Measurements from ENCODE around the gene PITPNC1.
"Not testable (repeated sequence)": the region's sequence is repeated elsewhere in the genome, so short reads cannot be mapped to it uniquely, and the experiment has no call there.

PITPNC1 gene

DNA sequence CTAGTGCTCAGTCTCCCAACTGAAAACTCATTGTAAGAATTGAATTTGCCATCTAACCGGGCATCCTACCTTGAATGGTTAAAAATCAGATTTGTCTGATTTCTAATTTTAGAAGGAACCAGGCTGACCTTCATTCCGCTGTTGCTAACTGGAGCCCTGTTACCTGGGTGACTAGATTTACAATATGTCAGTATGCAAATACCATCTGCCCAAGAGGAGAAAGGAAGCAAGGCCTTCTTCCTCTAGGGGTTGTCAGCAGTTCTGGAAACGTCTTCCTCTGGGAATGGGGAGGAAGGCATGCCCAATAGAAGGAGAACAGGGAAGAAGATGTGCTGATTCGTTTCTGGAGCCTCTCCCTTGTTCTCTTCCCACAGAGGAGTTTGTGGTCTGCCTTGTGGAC, 137.9 kb downstream of the PITPNC1 start:
- no peak for DNase-seq (ENCODE audit: low read depth)

DNA sequence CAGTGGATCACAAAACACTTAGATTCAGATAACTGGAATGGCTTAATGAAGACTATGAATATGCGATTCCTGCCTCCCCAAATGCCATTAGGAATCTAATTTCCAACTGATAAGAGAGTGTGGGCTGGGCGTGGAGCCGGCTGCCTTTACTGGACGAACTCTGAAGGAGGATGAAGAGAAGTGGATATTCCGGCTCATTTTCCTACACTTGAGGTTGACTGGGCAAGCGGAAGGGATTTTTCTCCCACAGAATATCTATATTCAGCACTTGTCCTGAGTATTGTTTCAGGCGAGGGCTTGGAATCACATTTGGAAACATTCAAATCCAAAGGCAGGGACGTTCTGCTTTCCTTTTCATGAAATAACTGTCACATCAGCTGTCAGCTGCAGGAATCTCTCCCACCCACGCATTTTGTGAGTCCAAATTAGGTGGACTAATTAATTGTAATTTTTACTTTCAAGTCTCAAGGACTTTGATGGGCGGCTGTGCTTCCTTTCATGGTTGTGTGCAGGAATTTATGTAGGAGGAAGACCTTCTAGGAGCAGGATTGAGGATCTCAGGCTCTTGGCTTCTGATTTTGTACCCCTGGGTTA, 138.5 kb downstream of the PITPNC1 start:
- no peak for DNase-seq (ENCODE audit: low read depth)

DNA sequence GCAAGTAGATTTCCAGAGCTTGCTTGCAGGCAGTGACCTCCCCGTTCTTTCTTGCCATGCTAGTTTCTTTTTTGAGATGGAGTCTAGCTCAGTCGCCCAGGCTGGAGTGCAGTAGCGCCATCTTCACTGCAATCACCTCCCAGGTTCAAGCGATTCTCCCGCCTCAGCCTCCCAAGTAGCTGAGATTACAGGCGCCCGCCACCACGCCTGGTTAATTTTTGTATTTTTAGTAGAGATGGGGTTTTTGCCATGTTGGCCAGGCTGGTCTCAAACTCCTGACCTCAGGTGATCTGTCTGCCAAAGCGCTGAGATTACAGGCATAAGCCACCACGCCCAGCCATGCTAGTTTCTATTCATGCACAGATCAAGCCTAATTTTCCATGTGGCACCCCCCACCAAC, 139.5 kb downstream of the PITPNC1 start:
- DNase-seq (ENCODE audit: low read depth) = not testable (repeated sequence)

GRCh38 chr17:67517325-67517724, 140.2 kb downstream of the PITPNC1 start:
- no peak for DNase-seq (ENCODE audit: low read depth)

DNA sequence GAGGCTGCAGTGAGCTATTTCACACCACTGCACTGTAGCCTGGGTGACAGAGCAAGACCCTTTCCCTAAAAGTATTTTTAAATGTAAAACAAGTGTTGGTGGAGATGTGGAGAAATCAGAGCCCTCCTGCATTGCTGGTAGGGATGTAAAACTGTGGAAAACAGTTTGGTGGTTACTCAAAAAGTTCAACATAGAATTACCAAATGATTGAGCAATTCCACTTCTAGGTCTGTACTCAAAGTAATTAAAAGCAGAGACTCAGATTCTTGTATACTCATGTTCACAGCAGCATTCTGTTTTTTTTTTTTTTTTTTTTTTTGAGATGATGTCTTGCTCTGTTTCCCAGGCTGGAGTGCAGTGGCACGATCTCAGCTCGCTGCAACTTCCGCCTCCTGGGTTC, 141.8 kb downstream of the PITPNC1 start:
- no peak for DNase-seq (ENCODE audit: low read depth)

GRCh38 chr17:67519801-67520251, 142.7 kb downstream of the PITPNC1 start:
- no peak for DNase-seq (ENCODE audit: low read depth)

DNA sequence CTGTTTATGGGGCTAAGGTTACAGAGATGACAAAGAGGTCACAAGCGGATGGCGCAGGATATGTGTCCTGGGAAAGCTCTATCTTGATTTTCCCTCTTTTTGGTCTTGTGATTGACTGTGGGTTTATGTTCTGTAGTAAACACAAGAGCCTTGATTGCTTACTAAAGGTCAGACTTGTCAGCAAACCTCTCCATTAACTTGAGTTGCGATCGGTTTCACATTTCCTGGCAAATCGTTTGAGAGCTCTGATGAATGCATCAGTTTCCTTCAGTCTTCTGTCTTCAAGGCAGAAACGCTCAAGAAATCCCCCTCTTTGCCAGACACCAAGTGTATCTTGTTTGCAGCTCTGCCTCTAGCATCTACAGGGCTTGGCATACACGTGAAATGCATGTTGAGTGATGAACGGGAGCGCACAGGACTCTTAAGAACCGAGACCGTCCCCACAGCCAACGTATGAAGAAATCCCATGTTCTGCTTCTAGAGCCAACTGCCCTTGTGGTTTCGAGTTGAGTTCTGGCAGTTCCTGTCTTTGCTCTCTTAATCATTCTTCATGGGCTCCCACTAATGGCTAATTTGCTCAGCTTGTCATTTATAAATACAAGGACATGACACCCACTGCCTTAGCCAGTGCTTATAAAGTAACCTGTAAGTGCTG, 143.3 kb downstream of the PITPNC1 start:
- no peak for DNase-seq (ENCODE audit: low read depth)

DNA sequence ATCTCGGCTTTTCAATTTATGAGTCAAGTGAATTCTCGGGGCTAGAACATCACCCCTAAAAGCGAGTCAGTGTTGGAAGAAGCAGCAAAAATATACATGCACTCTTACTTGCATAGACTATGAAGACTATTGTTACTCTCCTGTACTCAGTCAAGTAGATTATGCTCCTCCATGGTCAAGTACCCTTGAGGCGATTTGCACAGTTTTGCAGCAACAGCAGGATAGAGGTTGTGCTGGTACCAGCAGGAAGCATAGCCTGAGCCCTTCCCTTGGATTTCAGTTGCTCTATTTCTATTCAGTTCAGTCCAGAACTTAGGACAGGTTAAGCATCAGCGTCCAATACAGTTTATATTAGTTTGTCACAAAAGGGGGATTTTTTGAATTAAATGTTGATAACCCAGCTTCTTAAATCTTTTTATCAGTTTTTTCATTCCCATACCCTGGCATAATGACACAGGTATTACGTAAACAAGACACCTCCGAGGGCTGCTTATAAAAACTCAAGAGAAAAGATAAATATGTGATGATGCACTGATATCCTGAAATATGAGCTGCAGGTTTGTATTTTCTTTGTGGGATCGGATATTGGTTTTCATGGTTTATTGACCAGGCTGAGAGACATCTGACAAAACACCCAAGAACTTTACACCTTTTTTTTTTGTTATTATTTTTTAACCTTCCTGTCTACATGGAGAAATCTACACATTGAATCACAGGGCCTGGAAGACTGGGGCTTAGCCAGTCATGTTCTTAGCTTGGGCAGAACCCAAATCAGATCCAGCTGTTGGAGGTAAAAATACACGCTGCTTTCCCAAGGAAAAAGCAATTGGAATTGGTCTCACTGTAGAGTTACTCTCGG, 144.1 kb downstream of the PITPNC1 start:
- no peak for DNase-seq (ENCODE audit: low read depth)

- no peak for DNase-seq (ENCODE audit: low read depth)
Measured at GRCh38 chr17:67521775-67522069, 144.6 kb downstream of the PITPNC1 start.

- DNase-seq (ENCODE audit: low read depth) = no peak
Measured at GRCh38 chr17:67523101-67523500, 146.0 kb downstream of the PITPNC1 start.

- no peak for DNase-seq (ENCODE audit: low read depth)
Measured at GRCh38 chr17:67525239-67526135, 148.4 kb downstream of the PITPNC1 start.

DNA sequence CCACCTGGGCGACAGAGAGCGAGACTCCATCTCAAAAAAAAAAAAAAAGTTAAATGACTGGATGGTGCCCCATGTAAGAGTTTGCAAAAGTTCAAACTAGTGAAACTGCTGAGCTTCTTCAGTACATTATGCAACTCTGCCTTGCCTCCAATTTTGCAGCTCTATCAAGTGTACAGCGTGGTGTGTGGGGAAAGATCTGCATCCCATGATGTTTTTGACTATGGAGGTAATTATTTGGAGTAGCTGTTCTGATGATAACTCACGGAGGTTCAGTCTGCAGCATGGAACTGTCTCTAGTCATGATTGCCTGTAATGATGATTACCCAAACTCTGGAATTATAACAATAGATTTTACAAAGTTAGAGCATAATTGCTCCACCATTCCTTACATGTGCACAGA, 149.6 kb downstream of the PITPNC1 start:
- no peak for DNase-seq (ENCODE audit: low read depth)

GRCh38 chr17:67528751-67529436, 151.8 kb downstream of the PITPNC1 start:
- DNase-seq (ENCODE audit: low read depth) = no peak

DNA sequence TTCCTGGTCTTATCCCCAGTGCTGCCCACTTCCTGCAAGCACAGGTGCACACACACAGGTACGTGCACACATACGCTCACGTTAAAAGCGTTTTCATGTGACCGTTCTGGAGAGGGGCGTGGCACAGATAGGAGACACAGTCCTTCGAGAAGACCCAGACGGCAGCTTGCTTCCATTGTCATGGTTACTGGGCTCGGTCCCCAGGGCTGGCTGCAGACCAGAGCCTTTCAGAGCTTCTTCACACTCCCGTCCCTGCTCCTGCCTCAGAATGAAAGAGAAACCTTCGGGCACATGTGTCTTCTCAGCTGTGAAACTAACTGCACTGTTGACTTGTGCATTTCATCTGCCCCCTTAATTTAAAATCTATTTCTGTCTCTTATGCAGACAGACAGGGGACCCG, 154.2 kb downstream of the PITPNC1 start:
- no peak for DNase-seq (ENCODE audit: low read depth)

DNA sequence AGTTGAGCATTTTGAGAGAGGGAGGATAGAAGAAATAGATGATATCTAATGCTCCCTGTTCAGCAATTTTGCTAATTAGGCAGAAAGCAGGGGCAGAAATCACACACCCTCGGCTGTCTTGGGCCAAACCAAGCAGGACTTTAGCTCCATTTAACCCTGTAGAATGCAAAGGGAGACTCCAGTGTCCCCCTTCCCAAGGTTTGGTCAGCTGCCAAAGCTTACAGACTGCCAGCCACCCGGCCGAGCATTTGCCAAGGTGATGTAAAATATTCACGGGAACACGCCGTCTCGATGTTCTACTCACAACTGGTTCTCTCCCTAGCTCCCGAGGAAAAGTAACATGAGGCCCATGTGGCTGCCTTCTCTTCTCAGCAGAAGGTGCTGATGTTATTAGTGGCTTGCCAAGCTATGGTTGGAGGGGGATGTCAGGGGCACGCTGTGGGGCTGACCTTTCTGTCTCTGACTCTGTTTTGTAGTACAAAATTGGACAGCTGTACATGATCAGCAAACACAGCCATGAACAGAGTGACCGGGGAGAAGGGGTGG, 155.3 kb downstream of the PITPNC1 start:
- DNase-seq (ENCODE audit: low read depth) = no peak

DNA sequence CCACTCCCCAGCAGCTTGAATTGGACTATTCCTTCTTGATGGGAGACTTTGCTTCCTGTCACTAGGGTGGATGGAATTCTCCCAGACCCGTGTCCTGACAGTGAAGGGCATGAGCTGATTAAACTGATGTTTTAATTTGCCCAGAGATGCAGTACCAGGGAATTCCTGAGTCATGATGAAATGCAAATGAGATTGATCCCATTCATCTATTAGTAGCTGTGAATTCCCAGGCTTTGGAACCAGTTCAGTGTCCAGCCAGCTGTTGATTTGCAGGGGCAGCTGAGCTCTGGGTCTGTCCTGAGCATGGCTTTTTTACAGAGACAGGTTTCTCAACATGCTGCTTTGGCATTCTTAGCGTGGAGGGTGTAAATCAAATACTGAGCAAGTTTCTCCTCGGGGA, 157.9 kb downstream of the PITPNC1 start:
- DNase-seq (ENCODE audit: low read depth) = no peak

DNA sequence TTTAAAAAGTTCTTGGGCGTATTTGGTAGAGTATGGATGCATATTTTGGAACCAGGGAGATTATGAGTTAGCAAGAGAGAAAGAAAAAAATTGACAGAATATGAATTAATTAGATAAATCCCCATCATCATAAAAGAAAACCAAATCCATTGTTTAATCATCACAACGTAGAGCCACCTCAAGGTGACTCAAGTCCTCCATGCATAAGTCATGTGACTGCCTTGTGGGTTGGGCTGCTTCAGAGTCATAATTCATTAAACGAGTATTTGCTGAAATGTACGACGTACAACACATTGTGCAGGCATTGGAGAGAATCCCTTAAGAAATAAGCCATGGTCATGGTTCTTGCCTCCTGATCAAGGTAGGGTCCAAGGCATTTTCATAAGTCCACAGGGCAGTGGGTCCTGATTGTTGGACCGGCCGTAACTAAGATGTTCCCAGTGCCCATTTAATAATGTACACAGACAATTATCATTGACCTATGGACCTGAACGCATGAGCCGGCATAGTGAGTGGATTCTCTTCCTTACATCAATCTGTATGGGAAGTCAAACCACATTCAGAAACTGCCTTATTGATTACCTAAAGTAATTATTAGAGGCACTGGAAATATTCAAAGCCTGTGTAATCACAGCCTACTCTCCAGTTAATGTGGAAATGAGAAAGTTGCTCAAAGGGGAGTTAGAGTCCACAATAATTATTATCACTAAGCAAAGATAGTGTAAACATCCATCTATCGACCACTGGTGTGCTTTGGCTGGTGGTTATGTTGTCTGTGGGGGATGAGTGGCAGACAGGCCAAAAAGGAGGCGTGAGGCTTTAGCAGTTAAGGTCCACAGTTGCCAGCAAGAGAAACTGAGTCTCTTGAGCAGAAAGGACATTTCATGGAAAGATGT, 165.4 kb downstream of the PITPNC1 start:
- DNase-seq (ENCODE audit: low read depth) = no peak

DNA sequence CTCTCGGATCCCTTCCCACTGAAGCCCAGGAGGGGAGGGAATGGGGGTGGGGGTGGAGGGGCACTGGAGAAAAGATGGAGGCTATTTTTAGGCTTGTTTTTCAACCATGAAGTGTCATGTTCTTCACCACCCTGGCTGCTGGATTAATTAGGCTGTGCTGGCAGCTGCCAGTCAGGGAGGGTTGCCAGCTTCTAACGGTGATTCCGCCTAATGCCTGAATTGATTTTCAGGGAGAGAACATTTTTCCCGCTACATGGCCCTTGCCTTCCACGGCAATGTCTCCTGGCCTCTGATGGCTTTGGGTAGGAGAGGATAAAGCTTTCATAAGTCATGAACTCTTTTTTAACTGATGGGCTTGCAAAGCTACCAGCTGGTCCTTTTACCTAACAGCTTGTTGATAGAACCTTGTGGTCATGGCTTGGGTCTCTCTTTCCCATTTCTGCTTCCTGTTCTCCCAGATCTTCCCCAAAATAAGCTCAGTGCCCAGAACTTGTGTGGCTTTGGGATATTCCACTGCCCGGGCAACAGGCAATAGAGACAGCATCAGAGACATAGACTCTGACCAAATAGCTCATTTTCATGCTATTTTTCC, 167.4 kb downstream of the PITPNC1 start:
- DNase-seq (ENCODE audit: low read depth) = no peak

DNA sequence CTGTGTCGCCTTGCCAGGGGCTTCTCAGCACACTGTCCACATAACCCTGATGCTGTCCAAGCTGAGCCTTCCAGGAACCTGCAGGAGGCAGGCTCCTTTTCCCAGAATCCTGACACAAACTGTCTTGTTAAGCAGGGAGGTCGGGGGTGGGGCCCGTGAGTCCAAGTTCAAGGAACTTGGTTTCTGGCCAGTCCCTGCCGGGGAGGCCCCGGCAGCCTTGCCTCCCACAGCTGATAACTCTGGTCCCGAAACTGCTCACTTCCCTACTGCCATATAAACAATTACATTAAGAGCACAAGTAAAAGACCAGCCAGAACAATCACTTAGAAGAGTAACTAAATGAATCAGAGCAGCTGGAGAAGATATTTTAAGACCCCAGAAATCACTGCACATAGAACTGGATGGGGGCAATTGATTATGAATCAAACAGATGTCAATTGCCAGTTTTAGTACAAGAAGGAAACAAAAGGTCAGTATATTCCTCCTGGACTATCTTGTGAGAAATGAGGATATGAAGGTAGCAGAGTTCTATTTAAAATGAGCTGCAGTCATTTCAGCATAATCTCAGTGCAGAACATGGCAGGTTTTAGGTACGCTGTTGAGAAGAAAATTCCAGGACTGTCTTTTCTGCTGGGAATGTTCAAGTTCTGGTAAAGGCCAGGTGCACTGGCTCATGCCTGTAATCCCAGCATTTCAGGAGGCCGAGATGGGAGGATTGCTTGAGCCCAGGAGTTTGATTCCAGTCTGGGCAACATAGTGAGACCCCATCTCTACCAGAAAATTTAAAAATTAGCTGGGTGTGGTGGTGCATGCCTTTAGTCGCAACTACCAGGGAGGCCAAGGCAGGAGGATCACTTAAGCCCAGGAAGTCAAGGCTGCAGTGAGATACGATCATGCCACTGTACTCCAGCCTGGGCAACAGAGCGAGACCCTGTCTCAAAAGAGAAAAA, 169.8 kb downstream of the PITPNC1 start:
- no peak for DNase-seq (ENCODE audit: low read depth)
